Cardiac fibroblast (primary cell): ENCODE data around the gene ZBTB34.
A peak's percentile ranks its signal among the peaks of the same experiment; 100 is the strongest.

Experiments used
- DNase-seq, 2 donors: peaks; one replicate each; pipeline versions ENCODE4 v3.0.0 to v3.0.0-alpha.2; 2010; ENCODE audit warnings: low read depth in 2 of 2
- H3K4me3 ChIP-seq, 2 donors: replicated peaks in 1 of 2; 1 replicate in 1 of 2; 2 replicates in 1 of 2; pipeline ENCODE4 v1.5.1; 2011; ENCODE audit warnings: low read depth in 2 of 2, low read length in 2 of 2, mild to moderate bottlenecking in 2 of 2, moderate library complexity in 1 of 2
- CTCF ChIP-seq: IDR thresholded peaks from one replicate; pipeline ENCODE4 v1.5.1; 2011; ENCODE audit warnings: low read depth, mild to moderate bottlenecking, low read length, inconsistent platforms

ZBTB34 gene

GRCh38 chr9:126891676-126892075 is 31.2 kb downstream of the ZBTB34 start:
- TF ChIP-seq CTCF: no peak
- DNase-seq: no peak
- H3K4me3 ChIP-seq: no peak overlapping the region

- peak in 1 of 2 donors; percentile 17 for DNase-seq
- no peak for TF ChIP-seq CTCF
- H3K4me3 ChIP-seq: no peak overlapping the region
These were observed 32.6 kb downstream of the ZBTB34 start for GRCh38 chr9:126893079-126893478.

GRCh38 chr9:126894052-126894603 is 33.7 kb downstream of the ZBTB34 start:
- no peak overlapping the region for H3K4me3 ChIP-seq

GRCh38 chr9:126902210-126902609 is 41.8 kb downstream of the ZBTB34 start:
- no peak for DNase-seq
- no peak overlapping the region for H3K4me3 ChIP-seq
- TF ChIP-seq CTCF: no peak

More at GRCh38 chr9:126894052-126894603, 33.7 kb downstream of the ZBTB34 start:
- no peak for DNase-seq
- no peak for TF ChIP-seq CTCF

- no peak for DNase-seq
- no peak for TF ChIP-seq CTCF
- no peak overlapping the region for H3K4me3 ChIP-seq
These were observed 44.1 kb downstream of the ZBTB34 start for GRCh38 chr9:126904586-126904985.

- DNase-seq: no peak
- no peak for TF ChIP-seq CTCF
- no peak overlapping the region for H3K4me3 ChIP-seq
These were observed 45.7 kb downstream of the ZBTB34 start for GRCh38 chr9:126906091-126906490.

GRCh38 chr9:126907058-126907457 is 46.6 kb downstream of the ZBTB34 start:
- no peak for DNase-seq
- no peak for TF ChIP-seq CTCF

More at GRCh38 chr9:126907058-126907457, 46.6 kb downstream of the ZBTB34 start:
- H3K4me3 ChIP-seq: no peak overlapping the region
